ENCODE results near the gene PRPSAP2. TPM values are rescaled to one million over a fixed set of nuclear protein-coding genes. Genes with fewer than 3 reads are reported as not detected.
"Not testable (repeated sequence)": the region's sequence is repeated elsewhere in the genome, so short reads cannot be mapped to it uniquely, and the experiment has no call there.

PRPSAP2 gene, protein sequence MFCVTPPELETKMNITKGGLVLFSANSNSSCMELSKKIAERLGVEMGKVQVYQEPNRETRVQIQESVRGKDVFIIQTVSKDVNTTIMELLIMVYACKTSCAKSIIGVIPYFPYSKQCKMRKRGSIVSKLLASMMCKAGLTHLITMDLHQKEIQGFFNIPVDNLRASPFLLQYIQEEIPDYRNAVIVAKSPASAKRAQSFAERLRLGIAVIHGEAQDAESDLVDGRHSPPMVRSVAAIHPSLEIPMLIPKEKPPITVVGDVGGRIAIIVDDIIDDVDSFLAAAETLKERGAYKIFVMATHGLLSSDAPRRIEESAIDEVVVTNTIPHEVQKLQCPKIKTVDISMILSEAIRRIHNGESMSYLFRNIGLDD
- 32.8 and 38.4 TPM in 2 replicates for total RNA-seq

DNA sequence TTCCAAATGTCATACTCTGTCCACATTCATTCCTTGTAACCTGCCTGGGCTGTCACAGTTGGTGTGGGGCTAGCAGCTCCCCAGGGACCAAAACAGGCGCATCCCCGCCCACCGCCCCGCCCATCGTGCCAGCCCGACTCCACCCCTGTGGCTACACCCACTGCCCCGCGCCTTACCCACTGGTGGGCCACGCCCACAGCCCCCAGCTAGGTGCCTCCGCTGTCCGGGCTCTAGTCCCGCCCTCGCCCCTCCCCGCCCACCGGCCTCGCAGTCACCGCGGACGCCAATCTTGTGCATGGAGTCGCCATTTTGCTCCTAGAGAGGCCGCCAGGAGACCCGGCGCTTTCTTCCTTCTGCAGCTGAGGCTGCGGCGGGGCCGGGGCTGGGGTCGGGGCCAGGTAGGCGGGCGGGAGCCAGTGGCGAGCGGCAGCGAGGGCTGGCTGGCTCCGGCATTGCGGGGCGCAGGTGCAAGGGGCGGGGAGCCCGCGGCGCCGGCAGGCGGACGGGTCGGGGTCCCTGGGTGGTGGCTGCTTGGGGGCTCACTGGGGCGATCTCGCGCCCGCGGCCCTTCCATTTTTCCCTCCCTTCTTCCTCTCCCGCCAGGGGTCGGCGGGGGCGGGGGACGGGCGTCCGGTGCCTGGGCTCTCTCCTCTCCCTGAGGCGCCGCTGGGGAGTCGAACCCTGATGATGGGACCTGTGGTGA is at the start of gene PRPSAP2:
TSS of gene PRPSAP2 (plus strand) at position 268 of the 703 bp plus-strand sequence. CDS start 7,703 bp downstream, outside the sequence.
- peak; percentile 82 for DNase-seq (ENCODE audit: low read depth)

GRCh38 chr17:18815924-18816323 is 42.0 kb upstream of the PRPSAP2 start:
- not testable (repeated sequence) for DNase-seq (ENCODE audit: low read depth)

DNA sequence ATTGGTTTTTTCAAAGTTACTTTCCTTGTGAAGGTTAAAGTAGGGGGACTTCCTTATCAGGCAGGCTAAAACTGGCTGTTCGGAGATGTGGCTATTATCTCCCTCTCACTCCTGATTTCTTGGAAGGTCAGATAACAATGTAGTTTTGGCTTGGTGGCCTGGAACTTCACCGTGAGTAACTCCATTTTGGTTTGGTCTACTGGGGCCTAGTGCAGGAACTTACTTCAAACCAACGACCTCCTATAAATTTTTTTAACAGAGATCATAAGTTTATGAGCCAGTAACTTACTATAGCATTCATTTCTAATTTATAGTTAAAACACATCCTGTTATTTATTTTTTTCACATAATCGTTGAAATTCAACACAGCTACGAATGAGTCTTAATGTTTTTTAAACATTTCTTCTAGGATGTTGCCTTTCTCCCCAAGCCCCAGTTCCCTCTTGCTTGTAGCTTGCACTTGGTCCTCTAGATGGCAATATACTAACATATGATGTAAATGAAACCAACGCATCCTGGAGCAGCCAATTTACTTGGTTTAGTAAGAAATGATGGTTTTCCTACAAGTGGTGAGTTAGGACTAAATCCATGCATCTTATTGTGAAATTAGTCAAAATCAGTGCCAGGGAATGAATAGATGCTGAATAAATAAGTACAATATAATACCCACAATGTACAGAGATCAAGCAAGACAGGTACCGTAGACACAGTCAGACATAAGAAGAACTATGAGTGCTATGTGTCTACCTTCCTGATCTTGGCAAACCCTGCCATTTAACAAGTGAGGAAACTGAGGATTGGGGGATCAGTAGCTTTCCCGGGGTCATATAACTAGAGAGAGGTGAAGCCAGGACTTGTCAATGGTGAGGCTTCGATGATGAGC is 41.2 kb upstream of the PRPSAP2 start:
- peak; percentile 77 for DNase-seq (ENCODE audit: low read depth)

- DNase-seq (ENCODE audit: low read depth) = not testable (repeated sequence)
Measured at GRCh38 chr17:18821430-18821829, 36.5 kb upstream of the PRPSAP2 start.

DNA sequence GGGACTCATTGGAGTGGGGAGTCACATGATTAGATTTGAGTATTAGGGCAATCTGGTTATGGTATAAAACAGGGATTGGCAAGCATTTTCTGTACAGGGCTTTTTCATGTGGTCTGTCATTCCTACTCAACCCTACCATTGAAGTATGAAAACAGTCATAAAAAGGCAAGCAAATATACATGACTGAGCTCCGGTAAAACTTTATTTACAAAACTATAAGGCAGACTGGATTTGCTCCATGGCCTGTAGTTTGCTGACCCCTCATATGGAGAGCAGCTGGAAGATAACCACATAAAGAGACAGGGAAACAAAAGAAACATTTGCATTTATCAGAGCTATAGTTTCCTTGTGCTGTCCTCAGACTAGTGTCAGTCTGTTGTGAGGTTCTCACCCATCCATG is 30.3 kb upstream of the PRPSAP2 start:
- not testable (repeated sequence) for DNase-seq (ENCODE audit: low read depth)

DNA sequence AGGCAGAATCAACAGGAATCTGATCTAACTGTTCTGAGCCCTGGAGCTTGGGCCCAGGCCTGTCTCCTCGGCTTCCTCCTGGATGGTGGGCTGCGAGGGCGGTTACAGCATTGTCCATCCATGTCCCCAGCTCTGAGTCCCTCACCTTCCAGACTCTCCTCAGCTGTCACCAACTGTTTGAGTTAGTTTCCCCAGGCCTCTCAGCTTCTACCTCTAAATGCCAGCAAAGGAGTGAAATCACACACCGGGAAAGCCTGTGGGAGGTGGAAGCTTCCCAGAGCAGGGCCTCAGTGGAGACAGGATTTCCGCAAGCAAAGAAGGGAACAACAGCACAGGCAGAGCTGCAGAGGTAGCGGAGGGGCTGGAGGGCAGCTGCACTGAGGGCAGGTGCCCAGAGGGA is 9.4 kb upstream of the PRPSAP2 start:
- DNase-seq (ENCODE audit: low read depth) = no peak

DNA sequence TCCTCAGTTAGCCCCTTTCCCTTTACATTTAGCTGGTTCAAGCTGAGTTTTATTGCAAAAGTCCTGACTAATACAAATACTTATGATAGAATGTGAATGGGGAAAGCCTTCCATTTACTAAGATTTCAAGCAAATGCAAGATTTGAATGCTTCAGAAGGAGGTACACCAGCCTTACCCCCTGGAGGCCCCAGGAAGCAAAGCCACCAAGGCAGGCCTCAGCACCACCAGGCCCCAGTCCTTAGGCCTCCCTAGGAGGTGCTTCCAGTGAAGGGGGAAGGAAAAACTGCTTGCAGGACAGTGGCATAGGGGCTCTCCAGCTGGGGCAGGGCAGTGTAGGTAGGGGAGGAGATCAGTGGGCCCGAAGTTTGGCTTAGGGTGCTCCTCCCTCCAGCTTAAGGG is 7.3 kb upstream of the PRPSAP2 start:
- DNase-seq (ENCODE audit: low read depth) = no peak

DNA sequence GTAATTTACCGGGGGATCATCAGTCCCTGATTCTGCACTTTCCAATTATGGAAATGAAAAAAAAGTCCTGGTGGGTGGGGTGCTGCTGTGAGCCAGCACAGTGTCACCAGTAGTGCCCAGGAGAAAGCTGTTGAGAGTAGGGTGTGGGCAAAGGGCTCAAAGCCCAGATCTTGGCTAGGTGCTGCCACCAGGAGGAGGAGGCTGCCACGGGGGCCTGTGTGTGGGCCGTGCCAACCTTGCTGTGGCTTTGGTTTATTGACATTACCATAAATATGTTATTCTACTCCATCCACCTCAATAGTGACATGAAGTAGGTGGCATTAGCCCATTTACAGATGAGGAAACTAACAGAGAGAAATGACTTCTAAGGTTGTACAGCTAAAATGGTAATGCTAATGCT is 6.7 kb upstream of the PRPSAP2 start:
- no peak for DNase-seq (ENCODE audit: low read depth)

GRCh38 chr17:18854956-18855355 is 3.0 kb upstream of the PRPSAP2 start:
- DNase-seq (ENCODE audit: low read depth) = no peak

- DNase-seq (ENCODE audit: low read depth) = peak; percentile 91
Measured at GRCh38 chr17:18855831-18856569, 1.9 kb upstream of the PRPSAP2 start.

- DNase-seq (ENCODE audit: low read depth) = no peak
Measured at GRCh38 chr17:18856570-18856915, 1.4 kb upstream of the PRPSAP2 start.

DNA sequence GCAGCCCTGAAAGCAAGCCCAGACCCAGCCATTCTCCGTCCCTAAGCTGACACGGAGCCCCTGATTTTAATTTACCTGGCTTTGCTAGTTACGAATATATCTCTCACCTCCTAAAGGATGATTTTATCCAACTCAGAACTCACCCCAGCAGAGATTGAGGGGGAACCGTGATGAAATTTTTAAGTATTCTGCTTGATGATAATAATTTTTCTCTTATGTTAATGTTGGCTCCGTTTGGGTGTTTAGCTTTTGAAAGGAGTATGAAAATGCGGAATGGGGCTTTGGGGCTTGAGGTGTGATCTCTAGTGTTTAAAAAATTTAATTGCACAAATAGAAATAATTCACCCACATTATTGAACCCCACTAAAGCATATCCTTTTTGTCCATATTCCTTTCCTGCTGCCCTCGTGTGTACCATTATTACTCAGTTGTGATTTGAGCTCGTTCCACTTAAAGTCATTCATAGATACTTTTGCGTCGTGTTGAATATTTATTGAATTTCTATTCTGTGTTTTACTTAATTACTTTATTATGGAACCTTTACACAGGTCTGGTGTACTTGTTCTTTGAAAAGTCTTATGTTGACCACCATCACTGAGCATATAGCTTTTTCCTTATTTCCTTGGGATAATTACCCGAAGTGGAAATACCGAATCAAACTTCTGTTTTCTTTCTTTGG is 775 bp downstream of the PRPSAP2 start:
- no peak for DNase-seq (ENCODE audit: low read depth)

- peak; percentile 65 for DNase-seq (ENCODE audit: low read depth)
Measured at GRCh38 chr17:18859256-18859655, 1.3 kb downstream of the PRPSAP2 start.

DNA sequence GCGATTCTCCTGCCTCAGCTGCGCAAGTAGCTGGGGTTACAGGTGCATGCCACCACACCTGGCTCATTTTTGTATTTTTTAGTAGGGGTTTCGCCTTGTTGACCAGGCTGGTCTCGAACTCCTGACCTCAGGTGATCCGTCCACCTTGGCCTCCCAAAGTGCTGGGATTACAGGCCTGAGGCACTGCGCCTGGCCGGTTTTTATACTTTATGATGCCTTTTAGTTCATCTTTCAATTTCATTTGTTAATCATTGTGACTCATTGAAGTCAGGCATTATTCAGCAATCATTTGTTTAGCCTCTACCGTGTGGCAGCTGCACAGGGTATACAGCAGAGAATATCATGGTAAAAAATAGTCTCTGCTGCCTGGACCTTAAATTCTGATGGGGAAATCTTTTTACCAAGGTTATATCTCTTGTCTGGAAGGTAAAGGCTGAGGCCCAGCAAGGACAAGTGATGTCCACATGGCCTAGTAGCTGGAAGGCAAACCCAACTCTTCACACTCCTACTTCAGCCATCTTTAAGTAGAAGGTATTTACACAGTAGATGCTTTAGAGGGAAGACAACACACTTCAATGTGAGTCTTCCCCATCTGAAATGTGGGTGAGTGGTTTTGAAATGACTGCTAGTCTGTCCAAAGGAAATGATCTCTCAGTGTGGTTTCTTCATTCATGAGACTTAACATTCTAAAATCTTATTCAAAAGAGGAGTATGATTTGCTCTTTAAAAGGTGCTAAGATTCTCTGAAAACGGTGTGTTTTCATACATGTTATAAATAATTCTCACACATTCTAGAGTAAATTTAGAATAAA is 2.4 kb downstream of the PRPSAP2 start:
- DNase-seq (ENCODE audit: low read depth) = peak; percentile 27

DNA sequence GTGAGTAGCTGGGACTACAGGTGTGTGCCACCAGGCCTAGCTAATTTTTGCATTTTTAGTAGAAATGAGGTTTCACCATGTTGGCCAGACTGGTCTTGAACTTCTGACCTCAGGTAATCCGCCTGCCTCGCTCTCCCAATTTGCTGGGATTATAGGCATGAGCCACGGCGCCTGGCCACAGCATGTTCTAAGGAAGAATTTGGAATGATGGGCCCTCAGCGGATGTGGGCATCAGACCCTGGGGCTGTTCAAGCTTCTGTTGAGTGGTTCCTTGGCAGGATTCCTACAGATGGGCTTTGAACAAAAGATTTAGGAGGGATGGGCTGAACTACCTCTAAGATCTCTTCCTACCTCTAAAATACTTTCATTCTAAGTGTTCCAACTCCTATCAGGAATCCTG is 4.1 kb downstream of the PRPSAP2 start:
- DNase-seq (ENCODE audit: low read depth) = no peak

DNA sequence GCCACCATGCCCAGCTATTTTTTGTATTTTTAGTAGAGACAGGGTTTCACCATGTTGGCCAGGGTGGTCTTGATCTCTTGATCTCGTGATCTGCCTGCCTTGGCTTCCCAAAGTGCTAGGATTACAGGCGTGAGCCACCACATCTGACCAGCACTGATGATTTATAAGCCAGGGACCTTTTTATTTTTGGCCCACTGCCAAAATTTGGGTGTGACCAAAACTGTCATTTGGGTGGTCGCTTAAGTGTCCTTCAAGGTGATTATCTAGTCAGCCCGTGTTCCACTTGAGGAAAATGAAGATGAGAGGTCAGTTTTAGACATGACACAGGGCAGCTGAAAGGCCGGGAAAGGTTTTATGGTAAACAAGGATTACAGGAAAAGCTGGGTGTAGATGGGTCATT is 7.1 kb downstream of the PRPSAP2 start:
- not testable (repeated sequence) for DNase-seq (ENCODE audit: low read depth)

GRCh38 chr17:18866866-18867813 is 9.2 kb downstream of the PRPSAP2 start:
- DNase-seq (ENCODE audit: low read depth) = no peak

- DNase-seq (ENCODE audit: low read depth) = peak; percentile 53
Measured at GRCh38 chr17:18877104-18877645, 19.2 kb downstream of the PRPSAP2 start.
